ENCODE results near the gene RNASE9. TPM values are rescaled to one million over a fixed set of nuclear protein-coding genes. Genes with fewer than 3 reads are reported as not detected.

The RNASE9 gene
- total and polyA plus RNA-seq, 9 donors, result not detected

DNA sequence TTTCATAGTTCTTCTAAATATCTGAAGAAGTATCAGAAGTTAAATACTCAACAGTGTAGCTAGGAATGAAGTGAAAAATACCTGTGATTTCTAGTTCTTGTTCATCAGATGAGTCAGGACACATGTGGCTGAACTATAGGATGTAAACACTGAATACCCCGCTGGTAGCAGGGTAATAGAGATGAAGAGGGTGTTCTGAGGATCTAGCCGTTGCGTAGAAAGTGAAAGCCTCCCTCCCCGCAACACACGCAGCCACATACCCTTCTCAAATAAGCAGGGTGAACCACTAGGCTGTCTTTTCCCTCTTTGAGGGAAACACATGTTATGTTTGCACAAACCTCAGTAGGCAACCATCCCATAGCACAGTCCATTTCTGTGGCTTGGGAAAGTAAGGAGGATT lies 46.8 kb upstream of the RNASE9 start:
- no peaks in the 10 kb centered on the region for H3K9me3 ChIP-seq
- no peak overlapping the region for H3K4me3 ChIP-seq
- H3K27ac ChIP-seq, result no peak overlapping the region
- intact Hi-C loops (cut with DNase I), result loop anchor here in 3 of 4 donors (5.0 kb wide), 1 partner anchor 280 kb away; no protein-coding TSS in a partner anchor
- no peaks in the 10 kb centered on the region for H3K4me1 ChIP-seq (ENCODE audit: insufficient read depth)
- WGBS, 3 donors, result 41 to 68% (median 57%) methylated on average over 5 of the region's 5 CpGs
- no peak for TF ChIP-seq EP300 (IDR thresholded peaks at IDR 0.05)
- TF ChIP-seq POLR2A (IDR thresholded peaks at IDR 0.05), result no peak
- TF ChIP-seq, protein P1, sequence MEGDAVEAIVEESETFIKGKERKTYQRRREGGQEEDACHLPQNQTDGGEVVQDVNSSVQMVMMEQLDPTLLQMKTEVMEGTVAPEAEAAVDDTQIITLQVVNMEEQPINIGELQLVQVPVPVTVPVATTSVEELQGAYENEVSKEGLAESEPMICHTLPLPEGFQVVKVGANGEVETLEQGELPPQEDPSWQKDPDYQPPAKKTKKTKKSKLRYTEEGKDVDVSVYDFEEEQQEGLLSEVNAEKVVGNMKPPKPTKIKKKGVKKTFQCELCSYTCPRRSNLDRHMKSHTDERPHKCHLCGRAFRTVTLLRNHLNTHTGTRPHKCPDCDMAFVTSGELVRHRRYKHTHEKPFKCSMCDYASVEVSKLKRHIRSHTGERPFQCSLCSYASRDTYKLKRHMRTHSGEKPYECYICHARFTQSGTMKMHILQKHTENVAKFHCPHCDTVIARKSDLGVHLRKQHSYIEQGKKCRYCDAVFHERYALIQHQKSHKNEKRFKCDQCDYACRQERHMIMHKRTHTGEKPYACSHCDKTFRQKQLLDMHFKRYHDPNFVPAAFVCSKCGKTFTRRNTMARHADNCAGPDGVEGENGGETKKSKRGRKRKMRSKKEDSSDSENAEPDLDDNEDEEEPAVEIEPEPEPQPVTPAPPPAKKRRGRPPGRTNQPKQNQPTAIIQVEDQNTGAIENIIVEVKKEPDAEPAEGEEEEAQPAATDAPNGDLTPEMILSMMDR (IDR thresholded peaks at IDR 0.05), result no peak
- H3K36me3 ChIP-seq, result no peaks in the 10 kb centered on the region
- no peak for DNase-seq
- H3K27me3 ChIP-seq, result no peaks in the 10 kb centered on the region

DNA sequence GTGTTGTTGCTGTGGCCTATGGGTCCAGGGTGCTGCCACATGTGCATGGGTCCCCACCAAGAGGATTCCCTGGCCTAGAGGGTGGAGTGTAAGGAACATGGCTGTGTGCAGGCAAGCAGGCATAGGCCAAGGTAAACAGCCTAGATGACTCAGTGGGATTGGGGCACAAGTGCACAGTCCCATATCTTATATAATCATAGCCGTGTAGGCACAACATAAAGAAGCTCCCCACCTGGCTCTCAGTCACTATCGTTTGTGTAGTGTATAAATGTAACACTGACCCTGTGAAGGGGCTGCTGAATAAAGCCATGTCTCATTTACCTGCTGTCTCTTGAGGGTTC lies 46.0 kb upstream of the RNASE9 start:
- no peak for TF ChIP-seq EP300 (IDR thresholded peaks at IDR 0.05)
- no peak for TF ChIP-seq POLR2A (IDR thresholded peaks at IDR 0.05)
- TF ChIP-seq, protein P1 (IDR thresholded peaks at IDR 0.05), result no peak
- H3K9me3 ChIP-seq, result no peaks in the 10 kb centered on the region
- no peaks in the 10 kb centered on the region for H3K27me3 ChIP-seq
- no peaks in the 10 kb centered on the region for H3K4me1 ChIP-seq (ENCODE audit: insufficient read depth)
- no peak overlapping the region for H3K27ac ChIP-seq
- H3K4me3 ChIP-seq, result no peak overlapping the region
- DNase-seq, result no peak
- no peaks in the 10 kb centered on the region for H3K36me3 ChIP-seq
- intact Hi-C loops (cut with DNase I), result loop anchor here in 3 of 4 donors (5.0 kb wide), 1 partner anchor 280 kb away; no protein-coding TSS in a partner anchor
- 50 to 72% (median 54%) methylated on average over 2 of the region's 2 CpGs for WGBS, 3 donors

DNA sequence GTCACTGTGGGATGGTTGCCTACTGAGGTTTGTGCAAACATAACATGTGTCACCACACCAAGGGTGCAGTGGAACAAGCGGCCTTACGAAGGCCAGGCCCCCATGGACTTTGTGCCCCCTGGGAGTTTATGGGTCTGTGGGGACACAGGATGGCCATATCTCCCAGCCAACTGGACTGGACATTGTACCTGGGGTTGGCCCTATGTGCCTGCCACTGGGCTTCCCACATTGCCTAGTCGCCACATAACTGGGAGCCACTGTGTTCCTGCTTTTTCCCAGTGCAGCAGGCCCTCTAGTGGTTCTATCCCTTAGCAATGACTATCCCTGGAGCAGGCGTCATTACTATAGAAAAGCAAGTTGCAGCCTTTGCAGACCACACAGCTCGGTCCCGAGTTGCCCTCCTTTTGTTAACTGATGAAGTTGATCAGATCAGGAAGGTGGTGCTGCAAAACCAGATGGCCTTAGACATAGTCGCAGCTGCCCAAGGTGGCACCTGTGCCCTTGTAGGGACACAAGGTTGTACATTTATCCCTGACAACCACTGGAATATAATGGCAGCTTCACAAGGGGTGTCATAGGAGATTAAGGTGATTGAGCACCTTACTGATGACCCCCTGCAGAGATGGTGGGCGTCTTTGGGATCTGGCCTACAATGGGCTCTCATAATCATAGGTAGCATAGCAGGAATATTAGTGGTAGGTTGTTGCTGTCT lies 45.5 kb upstream of the RNASE9 start:
- Histone ChIP-seq H3K4me1 (ENCODE audit: insufficient read depth) (no peaks in the 10 kb centered on the region), H3K27ac (no peak overlapping the region), H3K4me3 (no peak overlapping the region), H3K9me3 (no peaks in the 10 kb centered on the region), H3K36me3 (no peaks in the 10 kb centered on the region), H3K27me3 (no peaks in the 10 kb centered on the region)
- no peak for TF ChIP-seq POLR2A (IDR thresholded peaks at IDR 0.05)
- TF ChIP-seq EP300 (IDR thresholded peaks at IDR 0.05), result no peak
- TF ChIP-seq, protein P1 (IDR thresholded peaks at IDR 0.05), result no peak
- WGBS, 3 donors, result 39 to 42% (median 41%) methylated on average over 7 to 8 of the region's 8 CpGs
- DNase-seq, result no peak
- intact Hi-C loops (cut with DNase I), result loop anchor here in 3 of 4 donors (5.0 kb wide), 1 partner anchor 279 kb away; no protein-coding TSS in a partner anchor

DNA sequence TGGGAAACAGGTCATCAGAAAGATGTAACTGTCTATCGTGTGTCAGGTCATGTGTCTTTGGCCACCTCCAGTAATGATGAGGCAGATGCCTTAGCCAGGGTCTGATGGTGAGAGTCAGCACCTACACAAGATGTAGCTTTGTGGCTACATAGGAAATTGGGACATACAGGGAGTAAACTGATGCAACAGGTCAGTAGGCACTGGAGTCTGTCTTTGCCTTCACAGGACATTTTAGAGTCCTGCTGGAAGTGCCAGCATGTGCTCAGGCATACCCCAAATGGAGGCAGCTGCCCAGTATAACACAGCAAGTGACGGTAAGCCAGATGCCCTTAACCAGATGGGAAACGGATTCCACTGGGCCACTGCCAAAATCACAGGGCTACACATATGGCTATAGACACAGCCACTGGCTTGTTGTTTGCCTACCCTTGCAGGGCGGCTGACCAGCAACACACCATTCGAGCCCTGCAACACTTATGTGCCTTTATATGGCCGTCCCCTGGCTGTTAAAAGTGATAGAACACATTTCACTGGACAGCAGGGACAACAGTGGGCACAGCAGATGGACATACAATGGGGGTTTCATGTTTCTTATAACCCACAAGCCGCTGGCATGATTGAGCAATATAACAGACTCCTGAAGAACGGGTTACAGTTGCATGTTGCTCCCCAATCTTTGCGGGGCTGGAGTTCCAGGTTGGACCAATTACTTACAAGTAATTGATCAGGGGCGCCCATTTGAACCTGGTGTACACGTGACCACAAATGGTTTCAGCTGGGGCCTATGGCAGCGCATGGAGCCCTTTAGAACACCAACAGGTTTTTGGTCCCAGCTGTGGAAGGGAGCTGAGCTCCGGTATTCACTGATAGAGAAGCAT lies 43.2 kb upstream of the RNASE9 start:
- TF ChIP-seq EP300 (IDR thresholded peaks at IDR 0.05) (no peak), POLR2A (IDR thresholded peaks at IDR 0.05) (no peak)
- TF ChIP-seq, protein P1 (IDR thresholded peaks at IDR 0.05), result no peak

More for the DNA sequence above, 43.2 kb upstream of the RNASE9 start:
- no peak for DNase-seq
- H3K27ac ChIP-seq, result no peak overlapping the region
- H3K4me3 ChIP-seq, result no peak overlapping the region
- 78 to 84% (median 79%) methylated on average over 13 of the region's 13 CpGs for WGBS, 3 donors
- intact Hi-C loops (cut with DNase I), result no loop called here
- no peaks in the 10 kb centered on the region for H3K4me1 ChIP-seq (ENCODE audit: insufficient read depth)
- H3K27me3 ChIP-seq, result no peaks in the 10 kb centered on the region
- no peaks in the 10 kb centered on the region for H3K36me3 ChIP-seq
- H3K9me3 ChIP-seq, result no peaks in the 10 kb centered on the region

All from ovary (tissue), 9 donors.